ENCODE data around the gene CEP250.
"Not testable (repeated sequence)": the region's sequence is repeated elsewhere in the genome, so short reads cannot be mapped to it uniquely, and the experiment has no call there.

Gene CEP250

GRCh38 chr20:35511814-35512420, 56.5 kb downstream of the CEP250 start:
- DNase-seq (ENCODE audit: low read depth), result peak; percentile 4
- peak; percentile 75 for TF ChIP-seq CTCF (conservative IDR thresholded peaks at IDR 0.05; ENCODE audit: low read depth, low read length)
- no peak overlapping the region for H3K4me3 ChIP-seq (ENCODE audit: low read length)

- TF ChIP-seq CTCF (conservative IDR thresholded peaks at IDR 0.05; ENCODE audit: low read depth, low read length), result no peak
- H3K4me3 ChIP-seq (ENCODE audit: low read length), result no peak overlapping the region
- no peak for DNase-seq (ENCODE audit: low read depth)
These were observed 59.1 kb downstream of the CEP250 start for GRCh38 chr20:35514371-35514932.

GRCh38 chr20:35515341-35515740, 59.9 kb downstream of the CEP250 start:
- no peak for DNase-seq (ENCODE audit: low read depth)
- no peak overlapping the region for H3K4me3 ChIP-seq (ENCODE audit: low read length)
- no peak for TF ChIP-seq CTCF (conservative IDR thresholded peaks at IDR 0.05; ENCODE audit: low read depth, low read length)

- TF ChIP-seq CTCF (conservative IDR thresholded peaks at IDR 0.05; ENCODE audit: low read depth, low read length), result no peak
- DNase-seq (ENCODE audit: low read depth), result peak; percentile 17
- no peak overlapping the region for H3K4me3 ChIP-seq (ENCODE audit: low read length)
These were observed 60.7 kb downstream of the CEP250 start for GRCh38 chr20:35515949-35516645.

- TF ChIP-seq CTCF (conservative IDR thresholded peaks at IDR 0.05; ENCODE audit: low read depth, low read length), result no peak
- no peak for DNase-seq (ENCODE audit: low read depth)
These were observed 61.7 kb downstream of the CEP250 start for GRCh38 chr20:35517125-35517524.

GRCh38 chr20:35517767-35518166, 62.4 kb downstream of the CEP250 start:
- not testable (repeated sequence) for H3K4me3 ChIP-seq (ENCODE audit: low read length); DNase-seq (ENCODE audit: low read depth)

More at GRCh38 chr20:35517125-35517524, 61.7 kb downstream of the CEP250 start:
- H3K4me3 ChIP-seq (ENCODE audit: low read length), result no peak overlapping the region

GRCh38 chr20:35518955-35519354, 63.6 kb downstream of the CEP250 start:
- H3K4me3 ChIP-seq (ENCODE audit: low read length), result no peak overlapping the region
- TF ChIP-seq CTCF (conservative IDR thresholded peaks at IDR 0.05; ENCODE audit: low read depth, low read length), result no peak
- no peak for DNase-seq (ENCODE audit: low read depth)

Measured in retinal pigment epithelial cell (primary cell).